H1 (cell line): Measurements from ENCODE around the gene TBC1D4. TPM values are rescaled to one million over a fixed set of nuclear protein-coding genes. Genes with fewer than 3 reads are reported as not detected.

Source experiments
- CTCF ChIA-PET: fragments of 300-600 bp; sonication (Branson Sonifier 250); formaldehyde crosslinking; loops from one replicate; lab custom pipeline; 2021; ENCODE audit not compliant: partially characterized antibody; lab: Charles Lee
- POLR2A ChIA-PET: fragments of 300-600 bp; sonication (Branson Sonifier 250); formaldehyde crosslinking; loops from one replicate; lab custom pipeline; 2021; ENCODE audit warnings: inconsistent platforms; ENCODE audit not compliant: partially characterized antibody; lab: Charles Lee
- DNase-seq, 2 experiments: peaks; one replicate each; pipeline versions ENCODE4 v3.0.0 to v3.0.0-alpha.2; 2010 to 2022; ENCODE audit warnings: low spot score in 2 of 2, low read depth in 1 of 2, mixed read lengths in 1 of 2
- FAIRE-seq: peaks from 2 replicates; lab custom pipeline; 2011; peaks lifted over from hg19 to GRCh38; lab: Jason Lieb, UNC
- H2AFZ ChIP-seq: 2 replicates; pipeline ENCODE4 v1.8.1; 2012; ENCODE audit warnings: low read length, inconsistent platforms
- H2AK5ac ChIP-seq: 2 replicates; pipeline ENCODE4 v1.6.1; 2013; ENCODE audit warnings: low read depth, low read length
- H2BK120ac ChIP-seq: replicated peaks from 2 replicates; pipeline ENCODE3; 2013; ENCODE audit warnings: low read depth, low read length, inconsistent platforms
- H2BK12ac ChIP-seq: 2 replicates; pipeline ENCODE4 v1.6.1; 2013; ENCODE audit warnings: low read depth, low read length
- H2BK15ac ChIP-seq: 2 replicates; pipeline ENCODE4 v1.6.1; 2013; ENCODE audit warnings: low read length
- H2BK20ac ChIP-seq: 2 replicates; pipeline ENCODE4 v1.6.1; 2013; ENCODE audit warnings: low read length
- H2BK5ac ChIP-seq: 2 replicates; pipeline ENCODE4 v1.6.1; 2013; ENCODE audit warnings: low read depth, low read length
- H3K14ac ChIP-seq: 2 replicates; pipeline ENCODE4 v1.6.1; 2013; ENCODE audit warnings: inconsistent platforms; ENCODE audit not compliant: insufficient read length
- H3K18ac ChIP-seq: 2 replicates; pipeline ENCODE4 v1.6.1; 2013; ENCODE audit warnings: low read length; ENCODE audit errors: extremely low read depth
- H3K23ac ChIP-seq: 2 replicates; pipeline ENCODE4 v1.6.1; 2013; ENCODE audit warnings: inconsistent platforms; ENCODE audit not compliant: insufficient read length
- H3K23me2 ChIP-seq: 2 replicates; pipeline ENCODE4 v1.6.1; 2013; ENCODE audit warnings: low read depth, low read length
- H3K27ac ChIP-seq: 2 replicates; pipeline ENCODE4 v1.6.1; 2011; ENCODE audit warnings: low read depth, low read length, inconsistent platforms
- H3K27me3 ChIP-seq, 4 experiments: replicated peaks in 1 of 4; 1 replicate in 1 of 4; 2 replicates in 3 of 4; pipeline versions ENCODE4 v1.6.1 to v1.8.1; 2011 to 2013; ENCODE audit warnings: low read length in 3 of 4, mild to moderate bottlenecking in 3 of 4, inconsistent platforms in 2 of 4, mixed read lengths in 2 of 4, moderate library complexity in 1 of 4; ENCODE audit not compliant: control insufficient read depth in 3 of 4, insufficient read depth in 3 of 4; ENCODE audit errors: extremely low read depth in 1 of 4
- H3K36me3 ChIP-seq, 4 experiments: 2 replicates each; pipeline versions ENCODE4 v1.6.1 to v1.8.1; 2011 to 2013; ENCODE audit warnings: mild to moderate bottlenecking in 4 of 4, low read length in 3 of 4, moderate library complexity in 2 of 4, control low read depth in 1 of 4, inconsistent platforms in 1 of 4; ENCODE audit not compliant: insufficient read depth in 4 of 4, control insufficient read depth in 2 of 4
- H3K4ac ChIP-seq: replicated peaks from 2 replicates; pipeline ENCODE3; 2013; ENCODE audit warnings: low read length, low read depth, mixed read lengths, inconsistent platforms; ENCODE audit not compliant: insufficient read length
- H3K4me1 ChIP-seq, 4 experiments: replicated peaks in 1 of 4; 1 replicate in 1 of 4; 2 replicates in 3 of 4; pipeline versions ENCODE4 v1.6.1 to v1.8.1; 2011 to 2013; ENCODE audit warnings: low read length in 3 of 4, inconsistent platforms in 2 of 4, mixed read lengths in 1 of 4; ENCODE audit not compliant: insufficient read depth in 4 of 4, control insufficient read depth in 3 of 4
- H3K4me2 ChIP-seq, 2 experiments: 2 replicates each; pipeline versions ENCODE4 v1.6.1 to v1.8.1; 2011 to 2013; ENCODE audit warnings: low read depth in 2 of 2, low read length in 2 of 2, control low read depth in 1 of 2, inconsistent platforms in 1 of 2, mild to moderate bottlenecking in 1 of 2; ENCODE audit not compliant: insufficient read depth in 1 of 2
- H3K4me3 ChIP-seq, 4 experiments: fragments of 200-600, 300-600 bp in 1 of 4; sonication (generic), shearing (Covaris generic), sonication (Bioruptor Twin) in 1 of 4; 2 replicates each; pipeline versions ENCODE4 v1.5.1 to v1.8.1; 2011 to 2016; ENCODE audit warnings: low read length in 4 of 4, low read depth in 3 of 4, control low read depth in 2 of 4, inconsistent platforms in 2 of 4, mild to moderate bottlenecking in 2 of 4, mixed read lengths in 1 of 4, moderate library complexity in 1 of 4; ENCODE audit not compliant: insufficient read depth in 2 of 4; ENCODE audit errors: extremely low read depth in 1 of 4
- H3K56ac ChIP-seq: replicated peaks from 2 replicates; pipeline ENCODE3; 2013; ENCODE audit warnings: low read depth, mild to moderate bottlenecking, mixed read lengths, low read length, inconsistent platforms; ENCODE audit not compliant: insufficient read length
- H3K79me1 ChIP-seq: 2 replicates; pipeline ENCODE4 v1.6.1; 2013; ENCODE audit warnings: low read depth, low read length, control low read depth
- H3K79me2 ChIP-seq, 2 experiments: 2 replicates each; pipeline versions ENCODE4 v1.6.1 to v1.8.1; 2012 to 2013; ENCODE audit warnings: low read length in 2 of 2, mild to moderate bottlenecking in 2 of 2, inconsistent platforms in 1 of 2; ENCODE audit not compliant: insufficient read depth in 2 of 2, control insufficient read depth in 1 of 2
- H3K9ac ChIP-seq, 4 experiments: replicated peaks in 1 of 4; 1 replicate in 1 of 4; 2 replicates in 3 of 4; pipeline versions ENCODE4 v1.6.1 to v1.8.1; 2011 to 2013; ENCODE audit warnings: low read depth in 3 of 4, low read length in 3 of 4, control low read depth in 2 of 4, mild to moderate bottlenecking in 2 of 4, moderate library complexity in 2 of 4, inconsistent platforms in 1 of 4; ENCODE audit errors: extremely low read depth in 1 of 4
- H3K9me3 ChIP-seq, 2 experiments: 2 replicates each; pipeline versions ENCODE4 v1.6.1 to v1.8.1; 2012 to 2013; ENCODE audit warnings: mild to moderate bottlenecking in 2 of 2, moderate library complexity in 2 of 2, control low read depth in 1 of 2, inconsistent platforms in 1 of 2, low read depth in 1 of 2, low read length in 1 of 2, mixed read lengths in 1 of 2; ENCODE audit not compliant: insufficient read depth in 2 of 2
- H4K20me1 ChIP-seq, 2 experiments: replicated peaks in 1 of 2; 2 replicates each; pipeline versions ENCODE3 to v1.8.1; 2011 to 2013; ENCODE audit warnings: inconsistent platforms in 2 of 2, low read length in 2 of 2, mild to moderate bottlenecking in 1 of 2; ENCODE audit not compliant: insufficient read depth in 2 of 2, control insufficient read depth in 1 of 2
- H4K5ac ChIP-seq: 2 replicates; pipeline ENCODE4 v1.6.1; 2013; ENCODE audit warnings: low read length, low read depth, mixed read lengths, inconsistent platforms; ENCODE audit not compliant: insufficient read length
- H4K8ac ChIP-seq: 2 replicates; pipeline ENCODE4 v1.8.0; 2013; ENCODE audit warnings: mild to moderate bottlenecking, moderate library complexity, low read length, inconsistent platforms; ENCODE audit not compliant: insufficient read depth; ENCODE audit errors: extremely low read depth
- H4K91ac ChIP-seq: replicated peaks from 2 replicates; pipeline ENCODE3; 2013; ENCODE audit warnings: low read length, mixed read lengths, inconsistent platforms; ENCODE audit not compliant: insufficient read length
- CBX5 ChIP-seq: fragments of 300-800, 300-1000 bp; sonication (generic); IDR thresholded peaks from 2 replicates; pipeline ENCODE4 v1.7.1; 2016; ENCODE audit warnings: antibody characterized with exemption, low read length, low read depth
- CHD2 ChIP-seq: IDR thresholded peaks from 2 replicates; pipeline ENCODE4 v1.6.1; 2012; ENCODE audit warnings: low read length, improper control_type of control experiment
- HDAC6 ChIP-seq: IDR thresholded peaks from one replicate; pipeline ENCODE4 v1.7.1; 2012; ENCODE audit warnings: low read depth, mild to moderate bottlenecking, inconsistent platforms, low read length, moderate library complexity
- JUN ChIP-seq: IDR thresholded peaks from 2 replicates; pipeline ENCODE4 v1.6.1; 2011; ENCODE audit warnings: low read depth, mild to moderate bottlenecking, improper control_type of control experiment, low read length
- NANOG ChIP-seq: IDR thresholded peaks from 2 replicates; pipeline ENCODE4 v1.6.1; 2011; ENCODE audit warnings: low read length, low read depth, mild to moderate bottlenecking, inconsistent platforms; ENCODE audit not compliant: insufficient read depth, poor library complexity, severe bottlenecking
- NRF1 ChIP-seq: IDR thresholded peaks from 2 replicates; pipeline ENCODE4 v1.6.1; 2011; ENCODE audit warnings: mild to moderate bottlenecking, low read depth, low read length, improper control_type of control experiment
- PHF8 ChIP-seq: fragments of 200-600 bp; sonication (generic); conservative IDR thresholded peaks from 2 replicates; pipeline ENCODE4 v1.7.1; 2012; ENCODE audit warnings: low read depth, mild to moderate bottlenecking, inconsistent platforms, low read length, moderate library complexity
- RFX5 ChIP-seq: IDR thresholded peaks from 2 replicates; pipeline ENCODE4 v1.6.1; 2011; ENCODE audit warnings: low read depth, low read length, improper control_type of control experiment, borderline replicate concordance
- SIN3A ChIP-seq, 2 experiments: IDR thresholded peaks in 1 of 2; conservative IDR thresholded peaks in 1 of 2; 2 replicates each; pipeline ENCODE4 v1.6.1; 2011 to 2012; ENCODE audit warnings: low read length in 2 of 2, improper control_type of control experiment in 1 of 2, low read depth in 1 of 2, mild to moderate bottlenecking in 1 of 2
- SIRT6 ChIP-seq: IDR thresholded peaks from one replicate; pipeline ENCODE4 v1.7.1; 2012; ENCODE audit warnings: low read length, inconsistent platforms
- SUZ12 ChIP-seq: fragments of 200-600 bp; sonication (generic); IDR thresholded peaks from 2 replicates; pipeline ENCODE4 v1.6.1; 2012; ENCODE audit warnings: mild to moderate bottlenecking, inconsistent platforms, low read length, moderate library complexity, mixed read lengths
- TCF12 ChIP-seq: IDR thresholded peaks from 2 replicates; pipeline ENCODE4 v1.6.1; 2011; ENCODE audit warnings: low read depth, mild to moderate bottlenecking, low read length
- WGBS, 2 experiments: shearing (Covaris generic) in 1 of 2; methylation state at CpG; one replicate each; pipeline versions ENCODE4 v1.1.6 to v1.1.7; 2013 to 2015; ENCODE audit warnings: low lambda C conversion rate in 2 of 2, mixed read lengths in 2 of 2, inconsistent platforms in 1 of 2, low coverage in 1 of 2, missing lambda C conversion rate in 1 of 2; ENCODE audit not compliant: insufficient replicate concordance in 2 of 2, insufficient coverage in 1 of 2, insufficient read length in 1 of 2; ENCODE audit errors: extremely low coverage in 1 of 2, missing lambda C conversion rate in 1 of 2; 5-methylcytosine and 5-hydroxymethylcytosine counted together
- polyA plus RNA-seq, 7 experiments: library from polyadenylated mRNA; depleted of rRNA in 3 of 7; stranded (reverse) in 5 of 7; unstranded in 2 of 7; fragments of >200 nt in 5 of 7; fragments of 200-250 nt in 2 of 7; gene quantifications; 1 replicate in 5 of 7; 2 replicates in 1 of 7; 4 replicates in 1 of 7; pipeline versions ENCODE4 v1.2.1 to v1.2.3, GENCODE V29; 2011 to 2013; ENCODE audit warnings: missing spikeins in 2 of 7, mixed read lengths in 2 of 7
- total RNA-seq: library from RNA; stranded (reverse); fragmentation: NEBNext Ultra II Directional; extraction: Animal tissue kit (Norgen Biotek cat#: 25700); gene quantifications from 2 replicates; pipeline ENCODE4 v1.2.1, GENCODE V29; 2021

TBC1D4 gene
- total and polyA plus RNA-seq, 2 of the 8 experiments (the other 6 are each of a cell fraction or from before 2014, with no cell fraction given) = 16.7 to 39.0 TPM

DNA sequence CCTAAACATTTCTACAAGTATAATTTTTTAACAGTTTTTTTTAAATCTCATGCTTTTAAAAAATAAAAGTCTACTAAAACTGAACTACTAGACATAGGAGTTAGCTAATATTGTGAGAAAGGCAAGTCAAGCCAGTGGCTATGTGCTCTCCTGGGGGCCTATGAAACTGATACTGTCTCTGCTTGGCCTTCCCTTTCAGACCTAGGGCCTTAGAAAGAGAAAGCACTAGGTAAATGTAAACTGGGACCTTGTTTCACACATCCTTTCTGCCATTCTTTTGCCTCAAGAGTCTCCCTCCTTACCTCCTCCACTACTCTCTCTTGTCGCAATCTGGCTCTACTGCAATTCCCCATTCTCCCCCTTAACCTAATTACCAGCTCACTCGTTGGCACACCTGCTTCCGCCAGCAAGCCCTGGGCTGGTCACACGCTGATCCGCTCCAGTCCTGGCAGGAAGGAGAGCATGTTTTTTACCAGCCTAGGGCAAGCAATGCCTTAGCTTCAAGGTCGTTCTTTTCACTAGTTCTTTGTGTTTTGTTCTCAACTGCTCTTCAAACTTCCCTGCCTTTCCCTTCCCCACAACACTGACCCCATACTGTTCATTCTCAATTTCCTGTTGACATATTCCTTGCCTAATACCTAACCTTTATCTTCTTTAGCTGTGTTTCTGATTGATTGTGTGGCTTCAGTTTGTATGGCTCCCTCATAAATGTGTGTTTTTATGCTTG lies 23.1 kb downstream of the TBC1D4 start:
- Histone ChIP-seq H3K4ac (no peak overlapping the region), H2BK12ac (0 out of 2 replicates have a peak overlapping the region, but pooled peaks have one; percentile 1), H3K9ac (peak overlapping the region in 2 of 4 experiments; percentile 10 to 28; a peak in 2 of 7 replicates), H2AFZ (no peak overlapping the region), H3K27ac (peak overlapping the region; percentile 76), H4K5ac (no peak overlapping the region), H3K23me2 (no peaks in the 10 kb centered on the region), H4K20me1 (no peaks in the 10 kb centered on the region), H3K23ac (no peak overlapping the region), H3K56ac (no peak overlapping the region), H3K4me1 (peaks cover 0 to 9% (median 4%) of the 10 kb centered on the region in 4 experiments; a peak in 4 of 7 replicates), H3K9me3 (no peaks in the 10 kb centered on the region), H3K14ac (no peak overlapping the region), H3K4me2 (peak overlapping the region; percentile 22 to 36; a peak in 3 of 4 replicates), H2BK20ac (no peak overlapping the region), H2AK5ac (no peak overlapping the region), H3K79me2 (peaks cover 0 to 22% of the 10 kb centered on the region in 2 experiments; a peak in 2 of 4 replicates), H4K8ac (no peak overlapping the region), H2BK5ac (no peak overlapping the region), H3K27me3 (no peaks in the 10 kb centered on the region), H2BK15ac (no peak overlapping the region), H3K36me3 (no peaks in the 10 kb centered on the region), H3K18ac (peak overlapping the region; percentile 2; the same call in 1 of the 2 replicates), H3K79me1 (no peaks in the 10 kb centered on the region), H4K91ac (no peak overlapping the region), H2BK120ac (no peak overlapping the region), H3K4me3 (no peak overlapping the region)
- FAIRE-seq = no peak
- POLR2A ChIA-PET = interaction anchor here (1.0 to 1.4 kb wide), 2 partner anchors 9 to 79 kb away, joined by 3 read pairs; partner anchors contain the start of gene COMMD6
- no peak for DNase-seq
- 57% methylated on average over 6 of the region's 6 CpGs; no CpG with 5 or more reads in 1 of the 2 experiments for WGBS, 2 experiments
- CTCF ChIA-PET = interaction anchor here (1.2 to 1.8 kb wide), 2 partner anchors 14 to 23 kb away, joined by 3 to 6 read pairs; partner anchors contain the start of gene TBC1D4
- TF ChIP-seq CBX5 (no peak), JUN (no peak), SIN3A (conservative IDR thresholded peaks at IDR 0.05 in 1 of 2, IDR thresholded peaks at IDR 0.05 in 1 of 2; ENCODE audit: low read depth in 1 of 2, low read length in 2 of 2) (no peak), SIRT6 (no peak), PHF8 (no peak), SUZ12 (no peak), HDAC6 (no peak), TCF12 (no peak), NRF1 (no peak), RFX5 (no peak), NANOG (no peak), CHD2 (no peak)
